Heart left ventricle (tissue), 13 donors: Measurements from ENCODE around the gene CCDC18.

Source experiments
- POLR2A ChIP-seq, 2 donors: fragments of 450-650 bp; IDR thresholded peaks; one replicate each; pipeline ENCODE4 v1.6.1; 2017; ENCODE audit warnings: antibody characterized with exemption in 2 of 2, mild to moderate bottlenecking in 2 of 2, moderate library complexity in 2 of 2
- TF ChIP-seq, protein P1 (sequence below), 12 donors: fragments of 200-600 bp; sonication (generic) in 4 of 12; IDR thresholded peaks; one replicate each; pipeline versions ENCODE4 v1.5.0 to v1.8.0; 2018 to 2022; ENCODE audit warnings: antibody characterized with exemption in 12 of 12, mild to moderate bottlenecking in 5 of 12
- donor health status: ischemic (EF 13 %, LVEDD 7.1; RV severe dilation, severe dysfunction).
- donor health status: DM: no; HTN: yes; CAD: no.
- donor health status: DM: no; HTN: no; CAD: no.
- donor health status: ischemic (EF 25% LVEDD 6.9; RV normal size, moderate dysfunction).
- donor health status: ischemic (EF 25% LVEDD 5.7; RV mildly dilated, moderate dysfunction).
- donor health status: ischemic (EF 35%, LVEDD 5.7; RV mildly dilated, moderate dysfunction).
- donor health status: nonischemic (EF 11% LVEDD 7.7; RV severe dilation, severe dysfunction).
- donor health status: DM: yes; HTN: yes; CAD: no.
- donor health status: PGD.
- donor health status: ischemic (EF 29% LVEDD 5.4; RV normal size, mild dysfunction).
- donor health status: nonischemic (EF 23%, LVEDD 6.1; RV moderate dilation, normal function).

DNA sequence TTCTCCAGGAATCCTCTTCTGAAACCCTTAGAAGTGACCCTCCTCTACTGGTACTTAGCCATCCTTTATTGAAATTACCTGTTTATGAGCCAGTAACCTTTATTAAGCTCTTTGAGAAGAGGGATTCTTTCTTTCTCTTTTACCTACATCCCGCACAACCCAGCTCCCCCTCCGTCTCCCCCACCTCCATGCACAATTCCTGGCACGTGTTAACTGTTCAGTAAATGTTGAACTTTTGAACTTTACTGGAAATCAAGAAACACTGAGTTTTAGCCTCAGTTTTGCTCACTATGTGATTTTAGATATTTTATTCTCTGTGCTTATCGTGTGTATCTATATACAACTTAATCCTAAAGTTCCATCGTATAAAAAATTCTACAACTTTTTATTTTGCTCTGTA is 2.1 kb upstream of the CCDC18 start:
- TF ChIP-seq, protein P1, sequence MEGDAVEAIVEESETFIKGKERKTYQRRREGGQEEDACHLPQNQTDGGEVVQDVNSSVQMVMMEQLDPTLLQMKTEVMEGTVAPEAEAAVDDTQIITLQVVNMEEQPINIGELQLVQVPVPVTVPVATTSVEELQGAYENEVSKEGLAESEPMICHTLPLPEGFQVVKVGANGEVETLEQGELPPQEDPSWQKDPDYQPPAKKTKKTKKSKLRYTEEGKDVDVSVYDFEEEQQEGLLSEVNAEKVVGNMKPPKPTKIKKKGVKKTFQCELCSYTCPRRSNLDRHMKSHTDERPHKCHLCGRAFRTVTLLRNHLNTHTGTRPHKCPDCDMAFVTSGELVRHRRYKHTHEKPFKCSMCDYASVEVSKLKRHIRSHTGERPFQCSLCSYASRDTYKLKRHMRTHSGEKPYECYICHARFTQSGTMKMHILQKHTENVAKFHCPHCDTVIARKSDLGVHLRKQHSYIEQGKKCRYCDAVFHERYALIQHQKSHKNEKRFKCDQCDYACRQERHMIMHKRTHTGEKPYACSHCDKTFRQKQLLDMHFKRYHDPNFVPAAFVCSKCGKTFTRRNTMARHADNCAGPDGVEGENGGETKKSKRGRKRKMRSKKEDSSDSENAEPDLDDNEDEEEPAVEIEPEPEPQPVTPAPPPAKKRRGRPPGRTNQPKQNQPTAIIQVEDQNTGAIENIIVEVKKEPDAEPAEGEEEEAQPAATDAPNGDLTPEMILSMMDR (IDR thresholded peaks at IDR 0.05), result no peak
- no peak for TF ChIP-seq POLR2A (IDR thresholded peaks at IDR 0.05)
